HepG2 (cell line): ENCODE results near the gene ZNF865. TPM values are rescaled to one million over a fixed set of nuclear protein-coding genes. Genes with fewer than 3 reads are reported as not detected.
A peak's percentile ranks its signal among the peaks of the same experiment; 100 is the strongest.

Experiments used
- ERF ChIP-seq: IDR thresholded peaks from 2 replicates; pipeline ENCODE4 v1.6.1; 2018; ENCODE audit warnings: missing biosample characterization, missing genetic modification reagents
- HIVEP1 ChIP-seq: sonication (generic); formaldehyde crosslinking; IDR thresholded peaks from 2 replicates; pipeline ENCODE4 v1.4.0; 2020; ENCODE audit warnings: mild to moderate bottlenecking, missing genetic modification reagents
- KDM3A ChIP-seq: IDR thresholded peaks from 2 replicates; pipeline ENCODE4 v1.6.1; 2018; ENCODE audit warnings: low read depth, missing compliant biosample characterization
- KDM5A ChIP-seq: fragments of 200-600 bp; sonication (generic); IDR thresholded peaks from 2 replicates; pipeline ENCODE4 v1.7.0; 2018; ENCODE audit warnings: antibody characterized with exemption, mild to moderate bottlenecking, low read length, borderline replicate concordance
- MXD4 ChIP-seq: IDR thresholded peaks from 2 replicates; pipeline ENCODE4 v1.6.1; 2016; ENCODE audit warnings: mild to moderate bottlenecking, missing biosample characterization, missing genetic modification reagents
- MXI1 ChIP-seq: IDR thresholded peaks from 3 replicates; pipeline ENCODE4 v1.6.1; 2012; ENCODE audit warnings: low read depth, low read length, inconsistent platforms, borderline replicate concordance
- POLR2G ChIP-seq: fragments of 200-400 bp; formaldehyde crosslinking; IDR thresholded peaks from 2 replicates; pipeline ENCODE4 v1.6.1; 2018; ENCODE audit warnings: mild to moderate bottlenecking, low read depth, low read length, moderate library complexity
- TP53 ChIP-seq: sonication (generic); formaldehyde crosslinking; conservative IDR thresholded peaks from 2 replicates; pipeline ENCODE4 v1.4.0; 2020; ENCODE audit warnings: missing genetic modification reagents
- XRCC5 ChIP-seq: fragments of 200-400 bp; formaldehyde crosslinking; optimal IDR thresholded peaks from 2 replicates; pipeline ENCODE3; 2017; ENCODE audit warnings: mild to moderate bottlenecking, low read length
- ZFYVE20 ChIP-seq: sonication (generic); formaldehyde crosslinking; IDR thresholded peaks from 2 replicates; pipeline ENCODE4 v1.8.0; 2023; ENCODE audit warnings: low read depth, mild to moderate bottlenecking, moderate library complexity, missing genetic modification reagents, borderline replicate concordance
- ZMYM3 ChIP-seq: sonication (generic); formaldehyde crosslinking; IDR thresholded peaks from 2 replicates; pipeline ENCODE4 v1.5.1; 2020; ENCODE audit warnings: mild to moderate bottlenecking, missing genetic modification reagents
- ZNF678 ChIP-seq: sonication (generic); formaldehyde crosslinking; IDR thresholded peaks from 2 replicates; pipeline ENCODE4 v1.4.0; 2020; ENCODE audit warnings: mild to moderate bottlenecking, missing genetic modification reagents
- ZNF713 ChIP-seq: sonication (generic); formaldehyde crosslinking; IDR thresholded peaks from 2 replicates; pipeline ENCODE4 v1.4.0; 2020; ENCODE audit warnings: mild to moderate bottlenecking, missing genetic modification reagents
- ZNF781 ChIP-seq: sonication (generic); formaldehyde crosslinking; IDR thresholded peaks from 2 replicates; pipeline ENCODE4 v1.5.1; 2020; ENCODE audit warnings: borderline replicate concordance, mild to moderate bottlenecking, missing genetic modification reagents; ENCODE audit errors: not compliant biosample characterization
- ZSCAN12 ChIP-seq: sonication (generic); formaldehyde crosslinking; IDR thresholded peaks from 2 replicates; pipeline ENCODE4 v1.9.0; 2021; ENCODE audit warnings: mild to moderate bottlenecking, missing genetic modification reagents
- ZSCAN21 ChIP-seq: sonication (generic); formaldehyde crosslinking; IDR thresholded peaks from 2 replicates; pipeline ENCODE4 v1.8.0; 2022; ENCODE audit warnings: mild to moderate bottlenecking, missing genetic modification reagents, moderate library complexity, borderline replicate concordance
- polyA plus RNA-seq, 8 experiments: library from polyadenylated mRNA; depleted of rRNA in 3 of 8; stranded (reverse) in 7 of 8; unstranded in 1 of 8; fragments of >200 nt; fragmentation: Illumina TruSeq in 4 of 8; extraction: Trizol in 4 of 8; gene quantifications; 2 replicates each; pipeline versions ENCODE4 v1.2.1 to v1.2.3, GENCODE V29; 2011 to 2016; ENCODE audit warnings: low read depth in 4 of 8, missing spikeins in 1 of 8, mixed read lengths in 1 of 8; ENCODE audit not compliant: insufficient read depth in 1 of 8
- total RNA-seq, 5 experiments: library from RNA; depleted of rRNA; stranded (reverse); fragments of >200 nt; fragmentation: Illumina TruSeq; extraction: Trizol; gene quantifications; 2 replicates each; pipeline ENCODE4 v1.2.3, GENCODE V29; 2016; ENCODE audit warnings: low read depth in 1 of 5
- TF ChIP-seq, protein P1 (sequence below): sonication (generic); formaldehyde crosslinking; IDR thresholded peaks from 2 replicates; pipeline ENCODE4 v1.5.0; 2020; ENCODE audit warnings: mild to moderate bottlenecking, missing genetic modification reagents
- TF ChIP-seq, protein P2 (sequence below): sonication (generic); formaldehyde crosslinking; IDR thresholded peaks from 2 replicates; pipeline ENCODE4 v1.5.1; 2020; ENCODE audit warnings: mild to moderate bottlenecking, missing genetic modification reagents, moderate library complexity
- TF ChIP-seq, protein P3 (sequence below): sonication (generic); formaldehyde crosslinking; conservative IDR thresholded peaks from 2 replicates; pipeline ENCODE4 v1.8.0; 2022; ENCODE audit warnings: low read depth, missing genetic modification reagents
- TF ChIP-seq, protein P4 (sequence below): IDR thresholded peaks from 2 replicates; pipeline ENCODE4 v1.6.1; 2016

Gene ZNF865
- total and polyA plus RNA-seq, 2 of the 13 experiments (the other 11 are each of a cell fraction or from before 2014, with no cell fraction given) = 0.93 to 1.0 TPM

DNA sequence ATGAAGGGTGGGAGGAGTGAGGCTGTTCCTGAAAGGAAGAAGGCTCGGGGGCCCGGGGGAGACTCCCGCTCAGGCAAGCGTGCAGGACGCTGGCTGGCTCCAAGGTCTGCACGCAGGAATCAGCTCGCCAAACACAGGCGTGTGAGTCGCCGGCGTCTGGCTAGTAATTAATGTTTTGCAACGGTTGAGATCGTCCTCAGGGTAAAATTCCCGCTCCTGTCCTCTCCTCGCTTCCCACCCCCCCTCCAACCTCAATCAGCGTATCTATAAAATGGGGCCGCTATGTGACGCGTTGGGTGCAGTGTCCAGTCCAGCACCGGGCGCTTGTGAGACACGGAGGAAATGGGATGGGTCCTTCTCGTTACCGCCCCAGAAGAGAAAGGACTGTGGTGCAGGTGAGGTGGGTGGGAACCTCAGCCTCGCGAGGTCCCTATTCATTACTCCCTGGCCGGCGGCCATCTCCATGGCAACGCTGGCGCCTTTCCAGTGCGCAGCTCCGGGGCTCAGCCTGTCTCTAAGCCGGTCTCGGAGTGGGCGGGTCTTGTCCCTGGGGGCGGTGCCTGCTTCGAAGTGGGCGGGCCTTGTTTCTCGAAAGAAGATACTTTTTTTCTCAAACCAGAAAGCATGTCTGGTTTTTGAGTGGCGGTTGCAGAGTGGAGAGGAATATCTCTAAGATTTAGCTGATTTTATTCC, 18.3 kb upstream of the ZNF865 start (continued):
- TF ChIP-seq, protein P1, sequence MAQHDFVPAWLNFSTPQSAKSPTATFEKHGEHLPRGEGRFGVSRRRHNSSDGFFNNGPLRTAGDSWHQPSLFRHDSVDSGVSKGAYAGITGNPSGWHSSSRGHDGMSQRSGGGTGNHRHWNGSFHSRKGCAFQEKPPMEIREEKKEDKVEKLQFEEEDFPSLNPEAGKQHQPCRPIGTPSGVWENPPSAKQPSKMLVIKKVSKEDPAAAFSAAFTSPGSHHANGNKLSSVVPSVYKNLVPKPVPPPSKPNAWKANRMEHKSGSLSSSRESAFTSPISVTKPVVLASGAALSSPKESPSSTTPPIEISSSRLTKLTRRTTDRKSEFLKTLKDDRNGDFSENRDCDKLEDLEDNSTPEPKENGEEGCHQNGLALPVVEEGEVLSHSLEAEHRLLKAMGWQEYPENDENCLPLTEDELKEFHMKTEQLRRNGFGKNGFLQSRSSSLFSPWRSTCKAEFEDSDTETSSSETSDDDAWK (CRISPR knock-in tag) = no peak
- TF ChIP-seq ZNF678 (no peak), ZNF713 (CRISPR knock-in tag) (no peak), POLR2G (no peak), KDM5A (no peak), ZMYM3 (CRISPR knock-in tag) (peak; percentile 53; the same call in 1 of the 2 replicates), MXI1 (peak; percentile 83; the same call in 2 of the 3 replicates), HIVEP1 (CRISPR knock-in tag) (no peak), KDM3A (CRISPR knock-in tag) (no peak), ZSCAN21 (CRISPR knock-in tag) (0 out of 2 replicates have a peak, but pooled peaks have one; percentile 6), MXD4 (CRISPR knock-in tag) (no peak), TP53 (no peak), ZSCAN12 (CRISPR knock-in tag) (no peak), ZNF781 (CRISPR knock-in tag) (no peak), ERF (CRISPR knock-in tag) (no peak), ZFYVE20 (no peak), XRCC5 (no peak)
- TF ChIP-seq, protein P2, sequence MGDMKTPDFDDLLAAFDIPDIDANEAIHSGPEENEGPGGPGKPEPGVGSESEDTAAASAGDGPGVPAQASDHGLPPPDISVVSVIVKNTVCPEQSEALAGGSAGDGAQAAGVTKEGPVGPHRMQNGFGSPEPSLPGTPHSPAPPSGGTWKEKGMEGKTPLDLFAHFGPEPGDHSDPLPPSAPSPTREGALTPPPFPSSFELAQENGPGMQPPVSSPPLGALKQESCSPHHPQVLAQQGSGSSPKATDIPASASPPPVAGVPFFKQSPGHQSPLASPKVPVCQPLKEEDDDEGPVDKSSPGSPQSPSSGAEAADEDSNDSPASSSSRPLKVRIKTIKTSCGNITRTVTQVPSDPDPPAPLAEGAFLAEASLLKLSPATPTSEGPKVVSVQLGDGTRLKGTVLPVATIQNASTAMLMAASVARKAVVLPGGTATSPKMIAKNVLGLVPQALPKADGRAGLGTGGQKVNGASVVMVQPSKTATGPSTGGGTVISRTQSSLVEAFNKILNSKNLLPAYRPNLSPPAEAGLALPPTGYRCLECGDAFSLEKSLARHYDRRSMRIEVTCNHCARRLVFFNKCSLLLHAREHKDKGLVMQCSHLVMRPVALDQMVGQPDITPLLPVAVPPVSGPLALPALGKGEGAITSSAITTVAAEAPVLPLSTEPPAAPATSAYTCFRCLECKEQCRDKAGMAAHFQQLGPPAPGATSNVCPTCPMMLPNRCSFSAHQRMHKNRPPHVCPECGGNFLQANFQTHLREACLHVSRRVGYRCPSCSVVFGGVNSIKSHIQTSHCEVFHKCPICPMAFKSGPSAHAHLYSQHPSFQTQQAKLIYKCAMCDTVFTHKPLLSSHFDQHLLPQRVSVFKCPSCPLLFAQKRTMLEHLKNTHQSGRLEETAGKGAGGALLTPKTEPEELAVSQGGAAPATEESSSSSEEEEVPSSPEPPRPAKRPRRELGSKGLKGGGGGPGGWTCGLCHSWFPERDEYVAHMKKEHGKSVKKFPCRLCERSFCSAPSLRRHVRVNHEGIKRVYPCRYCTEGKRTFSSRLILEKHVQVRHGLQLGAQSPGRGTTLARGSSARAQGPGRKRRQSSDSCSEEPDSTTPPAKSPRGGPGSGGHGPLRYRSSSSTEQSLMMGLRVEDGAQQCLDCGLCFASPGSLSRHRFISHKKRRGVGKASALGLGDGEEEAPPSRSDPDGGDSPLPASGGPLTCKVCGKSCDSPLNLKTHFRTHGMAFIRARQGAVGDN (CRISPR knock-in tag) = peak; percentile 48
- TF ChIP-seq, protein P3, sequence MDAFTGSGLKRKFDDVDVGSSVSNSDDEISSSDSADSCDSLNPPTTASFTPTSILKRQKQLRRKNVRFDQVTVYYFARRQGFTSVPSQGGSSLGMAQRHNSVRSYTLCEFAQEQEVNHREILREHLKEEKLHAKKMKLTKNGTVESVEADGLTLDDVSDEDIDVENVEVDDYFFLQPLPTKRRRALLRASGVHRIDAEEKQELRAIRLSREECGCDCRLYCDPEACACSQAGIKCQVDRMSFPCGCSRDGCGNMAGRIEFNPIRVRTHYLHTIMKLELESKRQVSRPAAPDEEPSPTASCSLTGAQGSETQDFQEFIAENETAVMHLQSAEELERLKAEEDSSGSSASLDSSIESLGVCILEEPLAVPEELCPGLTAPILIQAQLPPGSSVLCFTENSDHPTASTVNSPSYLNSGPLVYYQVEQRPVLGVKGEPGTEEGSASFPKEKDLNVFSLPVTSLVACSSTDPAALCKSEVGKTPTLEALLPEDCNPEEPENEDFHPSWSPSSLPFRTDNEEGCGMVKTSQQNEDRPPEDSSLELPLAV (CRISPR knock-in tag) = no peak
- TF ChIP-seq, protein P4, sequence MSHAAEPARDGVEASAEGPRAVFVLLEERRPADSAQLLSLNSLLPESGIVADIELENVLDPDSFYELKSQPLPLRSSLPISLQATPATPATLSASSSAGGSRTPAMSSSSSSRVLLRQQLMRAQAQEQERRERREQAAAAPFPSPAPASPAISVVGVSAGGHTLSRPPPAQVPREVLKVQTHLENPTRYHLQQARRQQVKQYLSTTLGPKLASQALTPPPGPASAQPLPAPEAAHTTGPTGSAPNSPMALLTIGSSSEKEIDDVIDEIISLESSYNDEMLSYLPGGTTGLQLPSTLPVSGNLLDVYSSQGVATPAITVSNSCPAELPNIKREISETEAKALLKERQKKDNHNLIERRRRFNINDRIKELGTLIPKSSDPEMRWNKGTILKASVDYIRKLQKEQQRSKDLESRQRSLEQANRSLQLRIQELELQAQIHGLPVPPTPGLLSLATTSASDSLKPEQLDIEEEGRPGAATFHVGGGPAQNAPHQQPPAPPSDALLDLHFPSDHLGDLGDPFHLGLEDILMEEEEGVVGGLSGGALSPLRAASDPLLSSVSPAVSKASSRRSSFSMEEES (CRISPR knock-in tag) = no peak
